ENCODE results near the gene SERINC5. TPM values are rescaled to one million over a fixed set of nuclear protein-coding genes. Genes with fewer than 3 reads are reported as not detected.

SERINC5 gene
- polyA plus RNA-seq, 5 donors = 27.0 to 49.0 (median 40.7) TPM

DNA sequence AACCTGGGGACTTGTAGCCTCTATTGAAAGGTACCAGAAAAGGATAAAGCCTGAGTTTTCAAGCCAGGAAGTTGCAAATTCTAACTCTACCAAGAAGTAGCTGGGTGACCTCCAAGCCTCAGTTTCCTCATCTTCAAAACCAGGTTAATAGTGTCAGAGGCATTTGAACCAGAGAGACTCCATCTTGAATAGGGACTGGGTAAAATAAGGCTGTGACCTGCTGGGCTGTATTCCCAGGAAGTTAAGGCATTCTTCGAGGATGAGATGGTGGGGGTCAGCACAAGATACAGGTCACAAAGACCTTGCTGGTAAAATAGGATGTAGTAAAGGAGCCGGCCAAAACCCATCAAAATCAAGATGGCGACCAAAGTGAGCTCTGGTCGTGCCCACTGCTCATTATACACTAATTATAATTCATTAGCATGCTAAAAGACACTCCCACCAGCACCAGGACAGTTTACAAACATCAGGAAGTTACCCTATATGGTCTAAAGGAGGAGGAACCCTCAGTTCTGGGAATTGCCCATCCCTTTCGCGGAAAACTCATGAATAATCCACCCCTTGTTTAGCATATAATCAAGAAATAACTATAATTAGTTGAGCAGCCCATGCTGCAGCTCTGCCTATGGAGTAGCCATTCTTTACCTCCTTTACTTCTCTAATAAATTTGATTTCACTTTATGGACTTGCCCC lies 3.8 kb upstream of the SERINC5 start:
- no peak for DNase-seq

GRCh38 chr5:80255431-80255810 lies 427 bp downstream of the SERINC5 start:
- no peak for DNase-seq

GRCh38 chr5:80254767-80255430 lies 949 bp downstream of the SERINC5 start:
- DNase-seq = peak in 1 of 2 donors; percentile 33

DNA sequence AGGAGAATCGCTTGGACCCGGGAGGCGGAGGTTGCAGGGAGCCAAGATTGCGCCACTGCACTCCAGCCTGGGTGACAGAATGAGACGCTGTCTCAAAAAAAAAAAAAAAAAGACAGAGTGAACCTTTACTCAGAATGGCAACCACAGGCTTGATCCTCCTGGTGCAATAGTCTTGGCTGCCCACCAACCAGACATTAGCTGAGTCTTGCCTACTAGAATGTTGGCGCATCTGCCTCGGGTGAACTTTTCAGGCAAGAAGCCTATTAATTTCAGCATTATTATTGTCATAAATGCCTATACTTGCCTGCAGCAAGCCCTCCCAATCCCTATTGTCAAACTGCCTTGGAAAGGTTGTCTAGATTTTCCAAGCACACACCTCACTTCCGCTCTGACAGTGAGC lies 4.2 kb downstream of the SERINC5 start:
- DNase-seq = no peak

- no peak for DNase-seq
Measured at GRCh38 chr5:80250801-80251200, 5.0 kb downstream of the SERINC5 start.

GRCh38 chr5:80249901-80250300 lies 5.9 kb downstream of the SERINC5 start:
- no peak for DNase-seq

- no peak for DNase-seq
Measured at GRCh38 chr5:80248378-80248777, 7.5 kb downstream of the SERINC5 start.

DNA sequence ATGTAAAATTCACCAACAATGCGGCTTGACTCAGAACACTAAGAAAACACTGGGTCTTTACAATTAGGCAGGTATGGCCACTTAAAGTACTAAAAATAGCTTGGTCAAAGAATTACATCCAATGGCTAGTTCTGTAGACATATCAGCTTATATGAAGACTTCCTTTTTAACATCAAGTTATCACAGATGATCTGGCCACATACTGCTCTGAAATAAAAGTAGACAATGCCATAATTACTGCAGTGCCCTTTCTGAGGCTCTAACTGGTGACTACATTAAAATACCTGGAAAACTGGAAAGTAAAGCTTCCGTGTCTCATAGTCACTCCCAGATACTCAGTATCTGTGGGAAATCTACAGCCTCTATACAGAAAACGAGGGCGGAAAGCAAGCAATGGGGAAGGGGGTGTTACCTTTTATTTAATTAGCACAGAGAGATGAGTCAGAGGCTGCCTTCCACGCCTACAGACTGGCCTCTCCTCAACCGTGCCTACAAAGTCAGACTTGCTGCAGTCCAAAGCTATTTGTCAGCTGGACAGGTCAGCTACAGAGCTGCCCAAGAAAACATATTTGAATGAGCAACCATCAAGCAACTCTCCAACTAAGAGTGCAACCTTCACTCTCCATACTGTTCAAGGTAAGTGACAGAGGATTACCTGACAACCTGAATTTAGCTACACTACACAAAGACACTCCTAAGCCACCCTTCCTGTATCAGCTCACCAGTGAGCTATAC lies 8.7 kb downstream of the SERINC5 start:
- no peak for DNase-seq

- peak; percentile 85 to 91 for DNase-seq
Measured at GRCh38 chr5:80246001-80246758, 9.7 kb downstream of the SERINC5 start.

GRCh38 chr5:80243567-80243966 lies 12.3 kb downstream of the SERINC5 start:
- DNase-seq = no peak

DNA sequence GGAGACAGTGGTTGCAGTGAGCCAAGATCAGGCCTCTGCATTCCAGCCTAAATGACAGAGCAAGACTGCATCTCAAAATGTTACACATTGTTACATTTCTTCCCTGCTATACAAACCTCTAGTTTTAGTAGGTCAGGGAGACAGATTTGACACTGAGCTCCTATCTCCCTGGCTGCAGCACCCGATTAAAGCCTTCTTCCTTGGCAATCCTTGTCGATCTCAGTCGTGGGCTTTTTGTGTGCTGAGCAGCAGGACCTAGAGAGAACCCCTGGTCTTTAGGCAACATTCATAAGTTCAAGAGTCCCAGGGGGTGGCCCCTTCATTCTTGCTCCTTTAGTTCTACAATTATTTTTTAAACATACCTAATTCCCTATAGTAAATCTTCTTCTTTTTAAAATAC lies 13.0 kb downstream of the SERINC5 start:
- DNase-seq = no peak

GRCh38 chr5:80240368-80240986 lies 15.4 kb downstream of the SERINC5 start:
- no peak for DNase-seq

DNA sequence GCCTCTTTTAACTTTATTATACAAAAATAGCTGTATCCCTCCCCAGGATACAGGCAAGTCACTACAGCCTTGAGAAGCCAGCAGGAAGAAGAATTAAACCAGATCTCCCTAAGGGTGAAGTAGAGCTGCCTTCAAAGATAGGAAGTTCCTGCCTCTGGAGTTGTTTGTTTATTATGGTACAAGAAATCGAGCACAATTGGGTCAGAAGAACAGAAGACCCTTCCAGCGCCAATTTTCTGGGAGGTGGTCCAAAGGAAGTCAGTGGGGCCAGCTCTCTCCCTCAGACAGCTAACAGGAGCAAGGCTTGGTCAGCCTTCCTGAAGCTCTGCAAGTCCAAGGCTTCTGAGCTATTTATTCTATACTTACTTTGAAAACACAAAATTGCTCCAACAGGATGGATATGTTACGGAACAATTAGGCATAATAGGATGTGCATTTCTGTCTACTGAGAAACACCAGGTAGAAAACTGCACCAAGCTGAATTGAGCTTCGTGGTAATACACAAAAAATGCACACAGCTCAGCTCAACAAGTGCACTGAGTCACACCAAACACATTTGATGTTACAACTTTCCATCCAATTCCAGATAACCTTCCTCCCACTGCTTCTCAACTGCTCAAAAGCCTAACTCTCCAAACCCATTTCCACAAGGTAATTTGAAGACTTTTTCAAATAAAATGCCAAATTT lies 16.0 kb downstream of the SERINC5 start:
- peak; percentile 71 to 72 for DNase-seq

DNA sequence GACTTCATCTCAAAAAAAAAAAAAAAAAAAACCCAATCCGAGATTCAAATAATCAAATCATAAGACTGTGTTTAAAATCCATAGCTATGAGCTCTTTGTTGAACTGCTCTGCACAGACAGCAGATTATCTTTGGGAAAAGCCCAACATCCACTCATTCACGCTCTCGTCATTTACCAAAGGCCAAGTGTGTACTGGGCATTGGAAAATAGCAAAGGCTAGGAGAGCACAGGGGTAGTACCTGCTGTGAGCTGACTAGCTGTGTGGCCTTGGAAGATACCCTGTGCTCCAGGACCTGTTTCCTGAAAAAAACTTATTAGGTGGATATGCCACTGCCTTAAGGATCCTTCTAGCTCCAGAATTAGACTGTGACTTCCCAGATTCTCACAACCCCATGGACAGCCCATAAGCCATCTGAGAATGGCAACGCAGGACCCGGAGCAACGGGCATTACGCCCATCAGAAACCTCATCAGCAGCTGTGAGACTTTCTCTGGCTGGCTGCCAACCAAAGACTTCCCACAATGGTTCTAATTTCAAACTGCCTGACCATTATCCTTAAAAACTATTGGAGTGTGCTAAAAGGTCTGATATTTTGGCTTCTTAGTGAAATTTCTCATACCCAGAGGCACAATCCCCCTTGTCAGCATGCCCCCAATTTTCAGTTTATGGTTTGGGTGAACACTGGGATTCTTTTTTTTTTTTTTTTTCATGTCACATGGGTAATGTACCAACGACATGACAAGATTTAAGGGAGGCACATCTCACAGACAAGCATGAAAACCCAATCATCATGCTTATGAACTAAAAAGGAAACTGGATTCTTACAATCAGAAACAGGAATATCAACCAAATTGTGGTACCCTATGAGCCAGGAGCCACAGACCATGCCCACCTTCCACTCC lies 16.8 kb downstream of the SERINC5 start:
- DNase-seq = peak; percentile 72 to 73

GRCh38 chr5:80238097-80238496 lies 17.8 kb downstream of the SERINC5 start:
- no peak for DNase-seq

DNA sequence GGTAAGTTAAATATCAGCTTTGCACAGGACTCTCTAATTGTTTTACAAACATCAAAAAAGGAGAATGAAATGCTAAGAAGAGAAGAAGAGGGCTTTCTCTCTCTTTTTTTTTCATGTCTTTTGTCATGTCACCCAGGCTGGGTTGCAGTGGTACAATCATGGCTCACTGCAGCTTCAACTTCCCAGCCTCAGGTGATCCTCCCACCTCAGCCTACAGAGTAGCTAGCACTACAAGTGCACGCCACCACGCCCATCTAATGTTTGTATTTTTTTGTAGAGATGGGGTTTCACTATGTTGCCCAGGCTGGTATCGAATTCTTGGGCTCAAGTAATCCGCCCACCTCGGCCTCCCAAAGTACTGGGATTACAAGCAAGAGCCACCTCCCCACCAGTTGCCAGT lies 18.6 kb downstream of the SERINC5 start:
- no peak for DNase-seq

- DNase-seq = no peak
Measured at GRCh38 chr5:80234116-80234948, 21.5 kb downstream of the SERINC5 start.

GRCh38 chr5:80231693-80232092 lies 24.2 kb downstream of the SERINC5 start:
- no peak for DNase-seq

- DNase-seq = no peak
Measured at GRCh38 chr5:80231243-80231642, 24.6 kb downstream of the SERINC5 start.
